Neutrophil (primary cell): Measurements from ENCODE around the gene PCNT.
"Not testable (repeated sequence)": the region's sequence is repeated elsewhere in the genome, so short reads cannot be mapped to it uniquely, and the experiment has no call there.

ENCODE experiments used
- H3K27ac ChIP-seq: fragments of 200-600 bp; sonication (generic); 2 replicates; pipeline ENCODE4 v1.5.1; 2016; ENCODE audit warnings: mild to moderate bottlenecking, moderate library complexity
- H3K27me3 ChIP-seq: fragments of 200-600 bp; sonication (generic); 2 replicates; pipeline ENCODE4 v1.6.0; 2016; ENCODE audit warnings: mild to moderate bottlenecking
- H3K36me3 ChIP-seq: fragments of 200-600 bp; sonication (generic); 2 replicates; pipeline ENCODE4 v1.5.1; 2017
- H3K4me1 ChIP-seq, 2 experiments: fragments of 200-600 bp in 1 of 2; sonication (generic) in 1 of 2; 1 replicate in 1 of 2; 2 replicates in 1 of 2; pipeline versions ENCODE4 v1.5.1 to v1.6.1; 2013 to 2016; ENCODE audit warnings: low read depth in 1 of 2, low read length in 1 of 2, mild to moderate bottlenecking in 1 of 2, moderate library complexity in 1 of 2; ENCODE audit not compliant: control insufficient read depth in 1 of 2, insufficient read depth in 1 of 2
- H3K4me3 ChIP-seq, 2 experiments: fragments of 200-600 bp in 1 of 2; sonication (generic) in 1 of 2; 1 replicate in 1 of 2; 2 replicates in 1 of 2; pipeline ENCODE4 v1.5.1; 2013 to 2016; ENCODE audit warnings: low read depth in 1 of 2, low read length in 1 of 2, mild to moderate bottlenecking in 1 of 2, moderate library complexity in 1 of 2
- H3K9me3 ChIP-seq: fragments of 200-600 bp; sonication (generic); 2 replicates; pipeline ENCODE4 v1.5.1; 2016
- TF ChIP-seq, protein P1 (sequence below): fragments of 200-600 bp; sonication (generic); IDR thresholded peaks from 2 replicates; pipeline ENCODE4 v1.5.1; 2016; ENCODE audit warnings: antibody characterized with exemption

PCNT gene

DNA sequence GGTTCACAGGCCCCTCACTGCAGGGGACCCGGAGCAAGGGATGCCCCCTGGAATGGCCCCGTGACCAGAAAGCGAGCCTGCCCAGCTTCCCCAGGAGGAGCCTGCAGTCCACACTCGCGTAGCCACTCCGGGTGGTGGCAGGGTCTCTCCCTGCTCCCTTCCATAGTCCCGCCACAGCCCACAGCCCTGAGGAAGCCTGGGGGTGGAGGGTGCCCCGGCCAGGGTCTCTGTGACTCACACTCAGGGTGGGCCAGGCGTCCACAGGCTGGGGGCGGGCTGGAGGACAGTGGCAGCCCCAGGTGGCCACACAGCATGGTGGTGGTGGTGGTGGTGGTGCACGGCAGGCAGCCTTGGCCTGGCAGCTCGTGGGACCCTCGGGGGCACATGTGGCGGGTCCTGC, 22.2 kb upstream of the PCNT start:
- no peaks in the 10 kb centered on the region for H3K9me3 ChIP-seq
- no peak overlapping the region for H3K27ac ChIP-seq
- peaks cover 19% of the 10 kb centered on the region for H3K27me3 ChIP-seq
- peaks cover 47% of the 10 kb centered on the region for H3K36me3 ChIP-seq
- H3K4me1 ChIP-seq: peaks cover 6 to 11% of the 10 kb centered on the region in 2 experiments
- TF ChIP-seq, protein P1, sequence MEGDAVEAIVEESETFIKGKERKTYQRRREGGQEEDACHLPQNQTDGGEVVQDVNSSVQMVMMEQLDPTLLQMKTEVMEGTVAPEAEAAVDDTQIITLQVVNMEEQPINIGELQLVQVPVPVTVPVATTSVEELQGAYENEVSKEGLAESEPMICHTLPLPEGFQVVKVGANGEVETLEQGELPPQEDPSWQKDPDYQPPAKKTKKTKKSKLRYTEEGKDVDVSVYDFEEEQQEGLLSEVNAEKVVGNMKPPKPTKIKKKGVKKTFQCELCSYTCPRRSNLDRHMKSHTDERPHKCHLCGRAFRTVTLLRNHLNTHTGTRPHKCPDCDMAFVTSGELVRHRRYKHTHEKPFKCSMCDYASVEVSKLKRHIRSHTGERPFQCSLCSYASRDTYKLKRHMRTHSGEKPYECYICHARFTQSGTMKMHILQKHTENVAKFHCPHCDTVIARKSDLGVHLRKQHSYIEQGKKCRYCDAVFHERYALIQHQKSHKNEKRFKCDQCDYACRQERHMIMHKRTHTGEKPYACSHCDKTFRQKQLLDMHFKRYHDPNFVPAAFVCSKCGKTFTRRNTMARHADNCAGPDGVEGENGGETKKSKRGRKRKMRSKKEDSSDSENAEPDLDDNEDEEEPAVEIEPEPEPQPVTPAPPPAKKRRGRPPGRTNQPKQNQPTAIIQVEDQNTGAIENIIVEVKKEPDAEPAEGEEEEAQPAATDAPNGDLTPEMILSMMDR: no peak
- no peak overlapping the region for H3K4me3 ChIP-seq

DNA sequence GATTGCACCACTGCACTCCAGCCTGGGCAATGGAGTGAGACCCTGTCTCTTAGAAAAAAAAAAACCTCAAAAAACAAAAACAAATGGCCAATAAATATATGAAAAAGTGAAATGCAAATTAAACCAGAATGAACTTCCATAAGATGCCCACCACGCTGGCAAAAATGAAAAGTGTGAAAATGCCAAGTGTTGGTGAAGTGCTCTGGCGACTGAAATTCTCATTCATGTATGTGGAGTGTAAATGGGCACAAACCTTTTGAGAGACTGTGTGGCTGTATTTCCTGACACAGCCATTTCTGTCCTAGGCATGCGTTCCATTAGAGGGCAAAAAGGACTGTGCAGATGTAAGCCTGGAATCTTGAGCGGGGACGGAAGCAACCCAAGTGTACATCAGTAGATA, 19.5 kb upstream of the PCNT start:
- Histone ChIP-seq H3K27ac (no peak overlapping the region), H3K36me3 (peaks cover 64% of the 10 kb centered on the region), H3K4me3 (no peak overlapping the region), H3K4me1 (no peaks in the 10 kb centered on the region), H3K9me3 (no peaks in the 10 kb centered on the region), H3K27me3 (no peaks in the 10 kb centered on the region)
- TF ChIP-seq, protein P1: no peak

DNA sequence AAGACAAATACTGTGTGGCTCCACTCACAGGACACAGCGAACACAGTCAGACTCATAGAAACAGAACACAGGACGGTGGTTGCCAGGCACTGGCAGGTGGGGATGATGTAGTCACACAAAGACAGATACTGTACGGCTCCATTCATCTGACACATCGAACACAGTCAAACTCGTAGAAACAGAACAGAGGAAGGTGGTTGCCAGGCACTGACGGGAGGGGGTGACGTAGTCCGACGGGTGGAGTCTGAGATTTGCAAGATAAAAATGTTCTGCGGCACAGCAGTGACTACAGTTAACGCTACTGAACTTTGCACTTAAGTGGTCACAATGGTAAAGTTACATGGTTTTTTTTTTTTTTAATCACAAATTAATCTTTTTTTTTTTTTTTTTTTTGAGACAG, 19.0 kb upstream of the PCNT start:
- no peak overlapping the region for H3K4me3 ChIP-seq
- TF ChIP-seq, protein P1: no peak
- H3K36me3 ChIP-seq: peaks cover 59% of the 10 kb centered on the region
- no peaks in the 10 kb centered on the region for H3K9me3 ChIP-seq
- no peaks in the 10 kb centered on the region for H3K4me1 ChIP-seq
- H3K27me3 ChIP-seq: no peaks in the 10 kb centered on the region
- no peak overlapping the region for H3K27ac ChIP-seq

DNA sequence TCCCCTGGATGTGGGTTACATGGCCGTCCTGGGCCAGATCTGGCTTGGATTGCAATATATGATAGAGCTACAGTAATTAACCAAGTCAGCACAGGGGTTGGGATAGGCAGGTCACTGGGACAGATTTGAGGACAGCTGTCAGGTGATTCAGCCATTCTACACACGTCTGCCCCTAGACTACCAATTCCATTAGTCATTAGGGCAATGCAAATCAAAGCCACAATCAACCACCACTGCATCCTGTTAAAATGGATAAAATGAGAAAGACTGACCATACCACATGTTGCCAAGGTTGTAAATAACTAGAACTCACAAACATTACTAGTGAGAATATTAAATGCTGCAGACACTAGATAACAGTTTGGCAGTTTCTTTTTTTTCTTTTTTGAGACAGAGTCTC, 16.3 kb upstream of the PCNT start:
- H3K36me3 ChIP-seq: peaks cover 48% of the 10 kb centered on the region
- TF ChIP-seq, protein P1: no peak
- no peaks in the 10 kb centered on the region for H3K9me3 ChIP-seq
- no peaks in the 10 kb centered on the region for H3K4me1 ChIP-seq
- H3K4me3 ChIP-seq: no peak overlapping the region
- no peak overlapping the region for H3K27ac ChIP-seq
- H3K27me3 ChIP-seq: no peaks in the 10 kb centered on the region

DNA sequence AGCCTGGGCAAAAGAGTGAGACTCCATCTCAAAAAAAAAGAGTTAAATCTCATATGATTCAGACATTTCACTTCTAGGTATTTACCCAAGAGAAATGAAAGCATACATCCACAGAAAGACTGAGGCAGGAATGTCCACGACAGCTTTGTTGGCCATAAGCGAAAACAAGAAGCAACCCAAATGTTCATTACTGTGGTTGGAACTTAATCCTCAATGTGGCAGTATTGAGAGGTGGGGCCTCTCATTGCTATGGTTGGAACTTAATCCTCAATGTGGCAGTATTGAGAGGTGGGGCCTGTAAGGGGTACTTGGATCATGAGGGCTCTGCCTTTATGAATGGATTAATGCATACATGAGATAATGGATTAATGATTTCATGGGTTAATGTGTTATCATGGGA, 15.5 kb upstream of the PCNT start:
- H3K4me3 ChIP-seq: no peak overlapping the region
- H3K36me3 ChIP-seq: peaks cover 54% of the 10 kb centered on the region
- no peaks in the 10 kb centered on the region for H3K27me3 ChIP-seq
- H3K9me3 ChIP-seq: no peaks in the 10 kb centered on the region
- no peaks in the 10 kb centered on the region for H3K4me1 ChIP-seq
- TF ChIP-seq, protein P1: no peak
- H3K27ac ChIP-seq: no peak overlapping the region

DNA sequence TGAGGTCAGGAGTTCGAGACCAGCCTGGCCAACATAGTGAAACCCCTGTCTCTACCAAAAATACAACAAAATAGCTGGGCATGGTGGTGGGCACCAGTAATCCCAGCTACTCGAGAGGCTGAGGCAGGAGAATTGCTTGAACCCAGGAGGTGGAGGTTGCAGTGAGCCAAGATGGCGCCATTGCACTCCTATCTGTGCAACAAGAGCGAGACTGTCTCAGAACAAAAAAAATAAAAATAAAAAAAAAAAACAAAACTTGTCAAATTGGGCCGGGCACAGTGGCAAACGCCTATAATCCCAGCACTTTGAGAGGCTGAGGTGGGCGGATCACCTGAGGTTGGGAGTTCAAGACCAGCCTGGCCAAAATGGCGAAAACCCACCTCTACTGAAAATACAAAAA, 13.7 kb upstream of the PCNT start:
- not testable (repeated sequence) for H3K27me3 ChIP-seq, H3K4me3 ChIP-seq, H3K9me3 ChIP-seq, H3K27ac ChIP-seq, H3K4me1 ChIP-seq
- H3K36me3 ChIP-seq: peaks cover 60% of the 10 kb centered on the region
